H1 (cell line): Measurements from ENCODE around the gene C9orf50. TPM values are rescaled to one million over a fixed set of nuclear protein-coding genes. Genes with fewer than 3 reads are reported as not detected.

Experiments used
- ASH2L ChIP-seq: fragments of 200-600, 300-600 bp; sonication (generic); IDR thresholded peaks from one replicate; pipeline ENCODE4 v1.7.1; 2017; ENCODE audit warnings: low read length
- BCL11A ChIP-seq, 2 experiments: IDR thresholded peaks; one replicate each; pipeline ENCODE4 v1.6.1; 2011; ENCODE audit warnings: low read depth in 2 of 2, low read length in 2 of 2, mild to moderate bottlenecking in 2 of 2
- CBX8 ChIP-seq: fragments of 300-800, 300-1000 bp; sonication (generic); IDR thresholded peaks from 2 replicates; pipeline ENCODE4 v1.7.1; 2016; ENCODE audit warnings: low read depth, low read length, borderline replicate concordance
- CHD2 ChIP-seq: IDR thresholded peaks from 2 replicates; pipeline ENCODE4 v1.6.1; 2012; ENCODE audit warnings: low read length, improper control_type of control experiment
- EGR1 ChIP-seq: IDR thresholded peaks from 2 replicates; pipeline ENCODE4 v1.6.1; 2011; ENCODE audit warnings: low read depth, low read length, borderline replicate concordance
- KDM1A ChIP-seq: fragments of 200-600, 300-600 bp; sonication (generic); IDR thresholded peaks from 2 replicates; pipeline ENCODE4 v1.7.1; 2016; ENCODE audit warnings: mild to moderate bottlenecking, low read length, borderline replicate concordance
- RBBP5 ChIP-seq: IDR thresholded peaks from 2 replicates; pipeline ENCODE4 v1.7.1; 2012; ENCODE audit warnings: low read depth, mild to moderate bottlenecking, inconsistent platforms, low read length, moderate library complexity, borderline replicate concordance
- RFX5 ChIP-seq: IDR thresholded peaks from 2 replicates; pipeline ENCODE4 v1.6.1; 2011; ENCODE audit warnings: low read depth, low read length, improper control_type of control experiment, borderline replicate concordance
- SP2 ChIP-seq: IDR thresholded peaks from 2 replicates; pipeline ENCODE4 v1.6.1; 2012; ENCODE audit warnings: mild to moderate bottlenecking, low read length, inconsistent platforms
- polyA plus RNA-seq, 7 experiments: library from polyadenylated mRNA; depleted of rRNA in 3 of 7; stranded (reverse) in 5 of 7; unstranded in 2 of 7; fragments of >200 nt in 5 of 7; fragments of 200-250 nt in 2 of 7; gene quantifications; 1 replicate in 5 of 7; 2 replicates in 1 of 7; 4 replicates in 1 of 7; pipeline versions ENCODE4 v1.2.1 to v1.2.3, GENCODE V29; 2011 to 2013; ENCODE audit warnings: missing spikeins in 2 of 7, mixed read lengths in 2 of 7
- total RNA-seq: library from RNA; stranded (reverse); fragmentation: NEBNext Ultra II Directional; extraction: Animal tissue kit (Norgen Biotek cat#: 25700); gene quantifications from 2 replicates; pipeline ENCODE4 v1.2.1, GENCODE V29; 2021

C9orf50 gene
- total and polyA plus RNA-seq, 2 of the 8 experiments (the other 6 are each of a cell fraction or from before 2014, with no cell fraction given), result not detected

DNA sequence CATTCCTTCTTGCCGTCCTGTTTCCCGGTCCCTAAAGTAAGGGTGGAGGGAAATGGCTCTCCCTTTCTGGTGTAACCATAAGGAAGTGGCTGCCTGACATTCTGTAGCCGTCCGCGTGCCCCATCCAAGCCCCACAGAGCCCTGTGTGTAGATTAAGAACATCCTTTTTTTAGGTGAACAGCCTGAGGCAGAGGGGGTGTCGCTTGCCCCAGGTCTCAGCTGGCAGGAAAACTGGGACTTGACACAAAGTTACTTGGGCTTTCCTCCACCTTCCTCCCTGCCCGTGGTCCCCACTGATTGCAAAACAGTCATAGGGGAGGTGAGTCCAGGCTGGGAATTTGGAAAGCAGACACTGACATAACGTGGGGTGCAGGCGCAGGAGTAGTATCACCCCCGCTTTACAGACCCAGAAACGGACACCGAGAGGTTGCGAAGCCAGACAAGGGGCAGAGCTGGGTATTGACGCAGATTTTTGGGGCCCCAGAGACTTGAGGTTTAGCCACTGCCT lies 22.8 kb downstream of the C9orf50 start (continued):
- TF ChIP-seq RBBP5, result no peak
- TF ChIP-seq RFX5, result no peak
- no peak for TF ChIP-seq SP2
- TF ChIP-seq KDM1A, result no peak
- no peak for TF ChIP-seq CHD2
- TF ChIP-seq BCL11A (IDR thresholded peaks at IDR 0.05; ENCODE audit: low read depth in 2 of 2, low read length in 2 of 2), result no peak
- no peak for TF ChIP-seq CBX8
- no peak for TF ChIP-seq ASH2L
- no peak for TF ChIP-seq EGR1
